ENCODE measurements around the gene P2RX1. TPM values are rescaled to one million over a fixed set of nuclear protein-coding genes. Genes with fewer than 3 reads are reported as not detected.

Gene P2RX1
- total RNA-seq, 4 donors from 2014 or later = 0.25 to 2.6 (median 1.2) TPM

DNA sequence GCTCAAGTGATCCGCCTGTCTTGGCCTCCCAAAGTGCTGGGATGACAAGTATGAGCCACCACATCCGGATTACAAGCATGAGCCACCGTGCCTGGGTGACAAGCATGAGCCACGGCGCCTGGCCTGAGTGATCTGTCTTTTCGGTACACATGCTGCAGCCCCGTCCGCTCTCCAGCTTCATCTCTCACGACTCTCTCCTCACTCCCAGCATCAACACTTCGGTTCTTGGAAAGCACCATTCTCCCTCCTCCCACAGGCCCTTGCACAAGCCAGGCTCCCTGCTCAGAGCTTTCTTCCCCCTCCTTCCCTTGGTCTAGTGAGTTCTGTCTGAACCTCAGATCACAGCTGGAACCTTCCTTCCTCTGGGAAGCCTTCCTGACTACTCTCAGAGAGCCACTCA lies 63.7 kb downstream of the P2RX1 start:
- TF ChIP-seq POLR2AphosphoS5 (IDR thresholded peaks at IDR 0.05) = no peak
- TF ChIP-seq, protein P1, sequence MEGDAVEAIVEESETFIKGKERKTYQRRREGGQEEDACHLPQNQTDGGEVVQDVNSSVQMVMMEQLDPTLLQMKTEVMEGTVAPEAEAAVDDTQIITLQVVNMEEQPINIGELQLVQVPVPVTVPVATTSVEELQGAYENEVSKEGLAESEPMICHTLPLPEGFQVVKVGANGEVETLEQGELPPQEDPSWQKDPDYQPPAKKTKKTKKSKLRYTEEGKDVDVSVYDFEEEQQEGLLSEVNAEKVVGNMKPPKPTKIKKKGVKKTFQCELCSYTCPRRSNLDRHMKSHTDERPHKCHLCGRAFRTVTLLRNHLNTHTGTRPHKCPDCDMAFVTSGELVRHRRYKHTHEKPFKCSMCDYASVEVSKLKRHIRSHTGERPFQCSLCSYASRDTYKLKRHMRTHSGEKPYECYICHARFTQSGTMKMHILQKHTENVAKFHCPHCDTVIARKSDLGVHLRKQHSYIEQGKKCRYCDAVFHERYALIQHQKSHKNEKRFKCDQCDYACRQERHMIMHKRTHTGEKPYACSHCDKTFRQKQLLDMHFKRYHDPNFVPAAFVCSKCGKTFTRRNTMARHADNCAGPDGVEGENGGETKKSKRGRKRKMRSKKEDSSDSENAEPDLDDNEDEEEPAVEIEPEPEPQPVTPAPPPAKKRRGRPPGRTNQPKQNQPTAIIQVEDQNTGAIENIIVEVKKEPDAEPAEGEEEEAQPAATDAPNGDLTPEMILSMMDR (IDR thresholded peaks at IDR 0.05) = no peak
- no peak for TF ChIP-seq POLR2A (IDR thresholded peaks at IDR 0.05)
- TF ChIP-seq EP300 (IDR thresholded peaks at IDR 0.05) = no peak
- DNase-seq (ENCODE audit: low spot score in 2 of 2) = peak; percentile 39 to 75
- Histone ChIP-seq H3K27ac (no peak overlapping the region), H3K27me3 (no peaks in the 10 kb centered on the region), H3K36me3 (no peaks in the 10 kb centered on the region), H3K9me3 (no peaks in the 10 kb centered on the region), H3K4me1 (no peaks in the 10 kb centered on the region), H3K4me3 (no peak overlapping the region)
- 84% methylated on average over 10 of the region's 10 CpGs for WGBS

DNA sequence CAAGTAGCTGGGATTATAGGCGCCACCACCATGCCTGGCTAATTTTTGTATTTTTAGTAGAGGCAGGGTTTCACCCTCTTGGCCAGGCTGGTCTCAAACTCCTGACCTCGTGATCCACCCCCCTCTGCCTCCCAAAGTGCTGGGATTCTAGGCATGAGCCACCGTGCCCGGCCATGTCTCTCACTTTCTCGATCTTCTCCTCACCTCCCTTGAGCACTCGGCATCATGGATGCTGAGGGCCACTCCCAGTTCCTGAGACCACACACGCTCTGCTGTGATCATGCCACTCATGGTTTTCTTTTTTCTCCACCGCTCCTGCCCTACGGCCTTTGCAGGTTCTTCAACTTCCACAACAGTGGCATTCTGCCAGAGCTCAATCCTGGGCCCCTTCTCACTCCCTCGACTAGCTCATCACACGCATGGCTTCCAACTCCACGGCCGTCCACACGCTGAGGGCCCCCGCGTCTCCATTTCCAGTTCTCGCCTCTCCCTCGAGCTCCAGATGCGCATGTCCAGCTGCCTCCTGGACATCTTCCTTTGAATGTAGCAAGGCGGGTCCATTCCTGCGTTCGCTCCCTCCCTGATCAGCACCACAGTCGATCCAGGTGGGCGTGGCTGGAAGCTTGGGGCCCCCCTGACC lies 64.7 kb downstream of the P2RX1 start:
- H3K4me3 ChIP-seq = no peak overlapping the region
- H3K27ac ChIP-seq = no peak overlapping the region
- no peaks in the 10 kb centered on the region for H3K9me3 ChIP-seq
- TF ChIP-seq, protein P1 (IDR thresholded peaks at IDR 0.05) = no peak
- no peaks in the 10 kb centered on the region for H3K36me3 ChIP-seq
- H3K4me1 ChIP-seq = peaks cover 2% of the 10 kb centered on the region
- H3K27me3 ChIP-seq = no peaks in the 10 kb centered on the region
- WGBS = 75% methylated on average over 24 of the region's 24 CpGs
- DNase-seq (ENCODE audit: low spot score in 2 of 2) = peak; percentile 52 to 54

DNA sequence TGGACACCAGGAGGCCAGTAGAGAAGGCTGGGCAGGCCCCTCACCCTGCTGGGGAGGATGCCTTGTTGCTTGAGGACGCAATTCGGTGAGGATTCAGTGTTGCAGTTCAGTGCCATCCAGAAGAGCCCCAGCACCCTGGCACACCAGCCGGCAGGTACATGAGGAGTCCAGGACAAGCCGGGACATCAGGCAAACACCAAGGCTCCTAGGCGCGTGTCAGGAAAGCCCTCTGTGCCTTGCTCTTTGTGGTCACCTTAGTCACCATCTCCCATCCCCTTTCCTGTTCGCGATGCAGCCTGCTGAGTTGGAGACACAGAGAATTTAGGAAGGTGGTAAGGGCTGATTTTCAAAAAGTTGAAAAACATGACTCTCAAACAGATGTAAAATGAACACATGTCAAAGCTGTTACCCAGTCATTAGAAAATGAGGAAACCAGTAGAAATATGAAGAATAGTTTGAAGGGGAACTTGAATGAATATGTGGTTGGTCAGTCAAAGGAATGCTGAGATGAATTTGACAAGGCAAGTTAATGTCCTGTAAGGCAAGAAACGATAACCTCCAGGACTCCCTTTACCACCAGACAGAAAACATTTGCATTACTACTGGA lies 67.9 kb downstream of the P2RX1 start:
- peaks cover 24% of the 10 kb centered on the region for H3K4me1 ChIP-seq
- peak in 1 of 2 donors; percentile 35 for DNase-seq (ENCODE audit: low spot score in 2 of 2)
- H3K9me3 ChIP-seq = no peaks in the 10 kb centered on the region
- no peaks in the 10 kb centered on the region for H3K27me3 ChIP-seq
- H3K27ac ChIP-seq = no peak overlapping the region
- peaks cover 5% of the 10 kb centered on the region for H3K36me3 ChIP-seq
- TF ChIP-seq, protein P1 (IDR thresholded peaks at IDR 0.05) = no peak
- TF ChIP-seq EP300 (IDR thresholded peaks at IDR 0.05) (no peak), POLR2A (IDR thresholded peaks at IDR 0.05) (no peak), POLR2AphosphoS5 (IDR thresholded peaks at IDR 0.05) (no peak)
- H3K4me3 ChIP-seq = no peak overlapping the region
- 76% methylated on average over 9 of the region's 9 CpGs for WGBS

DNA sequence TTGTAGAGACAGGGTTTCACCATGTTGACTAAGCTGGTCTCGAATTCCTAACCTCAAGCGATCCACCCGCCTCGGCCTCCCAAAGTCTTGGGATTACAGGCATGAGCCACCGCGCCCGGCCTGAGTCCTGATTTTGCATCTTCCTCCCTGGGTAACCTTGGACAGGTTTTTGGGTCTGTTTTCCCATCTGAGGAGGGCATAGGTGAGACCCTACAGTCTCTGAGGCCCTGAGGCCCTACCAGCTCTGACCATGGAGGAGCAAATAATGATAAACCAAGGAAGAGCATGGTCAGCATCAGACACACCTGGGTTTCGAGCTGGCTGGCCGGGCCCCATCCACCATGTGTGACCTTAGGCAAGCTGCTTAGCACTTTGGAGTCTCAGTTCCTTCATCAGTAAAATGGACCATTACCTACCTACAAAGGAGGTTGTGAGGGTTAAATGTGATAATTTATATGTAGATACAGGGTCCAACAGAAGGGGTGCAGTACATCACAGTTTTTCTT lies 69.0 kb downstream of the P2RX1 start:
- no peak for TF ChIP-seq POLR2A (IDR thresholded peaks at IDR 0.05)
- TF ChIP-seq, protein P1 (IDR thresholded peaks at IDR 0.05) = no peak
- no peak for TF ChIP-seq POLR2AphosphoS5 (IDR thresholded peaks at IDR 0.05)
- TF ChIP-seq EP300 (IDR thresholded peaks at IDR 0.05) = no peak
- H3K4me3 ChIP-seq = no peak overlapping the region
- H3K9me3 ChIP-seq = no peaks in the 10 kb centered on the region
- H3K27me3 ChIP-seq = no peaks in the 10 kb centered on the region
- DNase-seq (ENCODE audit: low spot score in 2 of 2) = peak in 1 of 2 donors; percentile 44
- WGBS = 96% methylated on average over 9 of the region's 9 CpGs
- H3K4me1 ChIP-seq = peaks cover 24% of the 10 kb centered on the region
- H3K27ac ChIP-seq = no peak overlapping the region
- H3K36me3 ChIP-seq = peaks cover 13% of the 10 kb centered on the region

Other genes starting within 250 kb of the P2RX1 start
- gene TAX1BP3, start 247.9 kb downstream of the P2RX1 start, total RNA-seq = 100 to 1,000 TPM; 103 to 245 (median 202) TPM
- gene EMC6, start 247.7 kb downstream of the P2RX1 start, total RNA-seq = 10 to 100 TPM in 3 of 4 donors, 1 to 10 TPM in 1; 3.3 to 17.6 (median 10.4) TPM
- under 1 TPM in 2 of 4 donors, not detected in 2; 0.49 to 0.56 TPM for gene P2RX5, start 220.3 kb downstream of the P2RX1 start, total RNA-seq
- 1 to 10 TPM in 3 of 4 donors, under 1 TPM in 1; 0.40 to 2.1 (median 1.8) TPM for gene HASPIN, start 192.6 kb downstream of the P2RX1 start, total RNA-seq
- gene ITGAE, start 115.3 kb downstream of the P2RX1 start, total RNA-seq = 10 to 100 TPM; 14.0 to 20.7 (median 14.4) TPM
- gene NCBP3, start 70.2 kb downstream of the P2RX1 start, total RNA-seq = 10 to 100 TPM; 15.4 to 41.8 (median 26.1) TPM
- gene CAMKK1, start 23.4 kb downstream of the P2RX1 start, total RNA-seq = 10 to 100 TPM; 10.8 to 17.3 (median 12.9) TPM
- 10 to 100 TPM; 22.4 to 61.7 (median 34.7) TPM for gene ATP2A3, start 48.0 kb upstream of the P2RX1 start, total RNA-seq
- gene ZZEF1, start 226.6 kb upstream of the P2RX1 start, total RNA-seq = 100 to 1,000 TPM in 1 of 4 donors, 10 to 100 TPM in 3; 47.5 to 171 (median 81.0) TPM
- 10 to 100 TPM; 17.7 to 41.3 (median 28.3) TPM for gene CYB5D2, start 226.7 kb upstream of the P2RX1 start, total RNA-seq

Measured in suprapubic skin (tissue), 4 donors.